HepG2 (cell line): ENCODE measurements around the gene P2RY12.

Source experiments
- ATM ChIP-seq: fragments of 450-650 bp; IDR thresholded peaks from 2 replicates; pipeline ENCODE4 v1.7.1; 2017; ENCODE audit warnings: mild to moderate bottlenecking, borderline replicate concordance
- CHD2 ChIP-seq: IDR thresholded peaks from 2 replicates; pipeline ENCODE4 v1.6.1; 2011; ENCODE audit warnings: low read depth, low read length, improper control_type of control experiment
- KDM5B ChIP-seq: sonication (generic); formaldehyde crosslinking; IDR thresholded peaks from 2 replicates; pipeline ENCODE4 v1.4.0; 2020; ENCODE audit warnings: missing genetic modification reagents, mild to moderate bottlenecking, borderline replicate concordance
- MTF2 ChIP-seq: sonication (generic); formaldehyde crosslinking; IDR thresholded peaks from 2 replicates; pipeline ENCODE4 v1.5.0; 2020; ENCODE audit warnings: missing genetic modification reagents, borderline replicate concordance
- NKX3-1 ChIP-seq: sonication (generic); formaldehyde crosslinking; IDR thresholded peaks from 2 replicates; pipeline ENCODE4 v1.5.0; 2020; ENCODE audit warnings: missing genetic modification reagents
- TMF1 ChIP-seq: sonication (generic); formaldehyde crosslinking; IDR thresholded peaks from 2 replicates; pipeline ENCODE4 v1.8.1; 2022; ENCODE audit warnings: low read depth, missing genetic modification reagents
- ZNF12 ChIP-seq: sonication (generic); formaldehyde crosslinking; IDR thresholded peaks from 2 replicates; pipeline ENCODE4 v1.5.0; 2020; ENCODE audit warnings: missing genetic modification reagents
- TF ChIP-seq, protein P1 (sequence below): sonication (generic); formaldehyde crosslinking; IDR thresholded peaks from 2 replicates; pipeline ENCODE4 v1.8.1; 2023; ENCODE audit warnings: mild to moderate bottlenecking, moderate library complexity, missing genetic modification reagents
- TF ChIP-seq, protein P2 (sequence below): sonication (generic); formaldehyde crosslinking; IDR thresholded peaks from 2 replicates; pipeline ENCODE4 v1.4.0; 2020; ENCODE audit warnings: missing genetic modification reagents
- TF ChIP-seq, protein P3 (sequence below): sonication (generic); formaldehyde crosslinking; IDR thresholded peaks from 2 replicates; pipeline ENCODE4 v1.5.0; 2020; ENCODE audit warnings: missing genetic modification reagents
- TF ChIP-seq, protein P4 (sequence below): sonication (generic); formaldehyde crosslinking; IDR thresholded peaks from 2 replicates; pipeline ENCODE4 v1.4.0; 2020; ENCODE audit warnings: missing genetic modification reagents, mild to moderate bottlenecking, borderline replicate concordance
- TF ChIP-seq, protein P5 (sequence below): sonication (generic); formaldehyde crosslinking; IDR thresholded peaks from 2 replicates; pipeline ENCODE4 v1.4.0; 2020; ENCODE audit warnings: missing genetic modification reagents
- TF ChIP-seq, protein P6 (sequence below): IDR thresholded peaks from 2 replicates; pipeline ENCODE4 v1.6.1; 2016; ENCODE audit warnings: control low read depth
- TF ChIP-seq, protein P7 (sequence below): sonication (generic); formaldehyde crosslinking; IDR thresholded peaks from 2 replicates; pipeline ENCODE4 v1.8.1; 2023; ENCODE audit warnings: mild to moderate bottlenecking, missing genetic modification reagents

DNA sequence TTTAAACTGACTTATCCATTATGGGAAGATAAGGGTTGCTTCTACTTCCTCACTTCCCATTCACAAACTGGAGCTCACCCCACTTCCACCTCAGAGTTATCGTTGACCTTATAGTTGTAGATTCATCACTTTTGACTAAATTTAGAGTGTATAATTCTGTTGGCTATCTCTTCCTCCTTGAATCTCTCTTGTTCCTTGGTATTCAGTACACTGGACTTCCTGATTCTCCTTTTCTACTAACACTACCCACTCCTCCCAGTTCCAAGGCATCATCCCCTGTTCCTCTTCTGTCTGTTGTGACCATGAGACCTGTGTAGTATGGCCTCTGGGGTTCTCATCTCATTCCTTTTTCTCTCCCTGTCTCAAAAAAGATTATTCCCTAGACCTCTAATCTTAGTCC lies 62.0 kb downstream of the P2RY12 start:
- no peak for TF ChIP-seq NKX3-1 (CRISPR knock-in tag)
- TF ChIP-seq MTF2 (CRISPR knock-in tag), result no peak
- TF ChIP-seq, protein P1, sequence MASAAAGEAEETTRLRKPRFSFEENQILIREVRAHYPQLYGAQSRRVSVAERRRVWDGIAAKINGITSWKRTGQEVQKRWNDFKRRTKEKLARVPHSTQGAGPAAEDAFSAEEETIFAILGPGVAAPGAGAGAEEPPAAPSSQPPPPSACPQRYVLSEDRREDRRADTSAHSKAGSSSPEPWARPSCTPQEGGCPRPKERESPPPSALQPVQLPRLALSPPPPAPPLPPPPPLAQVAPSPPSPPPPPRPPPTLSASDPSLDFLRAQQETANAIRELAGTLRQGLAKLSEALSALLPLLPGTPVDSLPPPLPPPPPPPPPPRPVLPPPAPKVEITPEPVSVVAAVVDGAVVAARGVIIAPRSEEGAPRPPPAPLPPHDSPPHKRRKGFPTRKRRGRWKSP (CRISPR knock-in tag), result no peak
- TF ChIP-seq ZNF12 (CRISPR knock-in tag), result no peak
- TF ChIP-seq TMF1 (CRISPR knock-in tag), result no peak
- TF ChIP-seq, protein P2, sequence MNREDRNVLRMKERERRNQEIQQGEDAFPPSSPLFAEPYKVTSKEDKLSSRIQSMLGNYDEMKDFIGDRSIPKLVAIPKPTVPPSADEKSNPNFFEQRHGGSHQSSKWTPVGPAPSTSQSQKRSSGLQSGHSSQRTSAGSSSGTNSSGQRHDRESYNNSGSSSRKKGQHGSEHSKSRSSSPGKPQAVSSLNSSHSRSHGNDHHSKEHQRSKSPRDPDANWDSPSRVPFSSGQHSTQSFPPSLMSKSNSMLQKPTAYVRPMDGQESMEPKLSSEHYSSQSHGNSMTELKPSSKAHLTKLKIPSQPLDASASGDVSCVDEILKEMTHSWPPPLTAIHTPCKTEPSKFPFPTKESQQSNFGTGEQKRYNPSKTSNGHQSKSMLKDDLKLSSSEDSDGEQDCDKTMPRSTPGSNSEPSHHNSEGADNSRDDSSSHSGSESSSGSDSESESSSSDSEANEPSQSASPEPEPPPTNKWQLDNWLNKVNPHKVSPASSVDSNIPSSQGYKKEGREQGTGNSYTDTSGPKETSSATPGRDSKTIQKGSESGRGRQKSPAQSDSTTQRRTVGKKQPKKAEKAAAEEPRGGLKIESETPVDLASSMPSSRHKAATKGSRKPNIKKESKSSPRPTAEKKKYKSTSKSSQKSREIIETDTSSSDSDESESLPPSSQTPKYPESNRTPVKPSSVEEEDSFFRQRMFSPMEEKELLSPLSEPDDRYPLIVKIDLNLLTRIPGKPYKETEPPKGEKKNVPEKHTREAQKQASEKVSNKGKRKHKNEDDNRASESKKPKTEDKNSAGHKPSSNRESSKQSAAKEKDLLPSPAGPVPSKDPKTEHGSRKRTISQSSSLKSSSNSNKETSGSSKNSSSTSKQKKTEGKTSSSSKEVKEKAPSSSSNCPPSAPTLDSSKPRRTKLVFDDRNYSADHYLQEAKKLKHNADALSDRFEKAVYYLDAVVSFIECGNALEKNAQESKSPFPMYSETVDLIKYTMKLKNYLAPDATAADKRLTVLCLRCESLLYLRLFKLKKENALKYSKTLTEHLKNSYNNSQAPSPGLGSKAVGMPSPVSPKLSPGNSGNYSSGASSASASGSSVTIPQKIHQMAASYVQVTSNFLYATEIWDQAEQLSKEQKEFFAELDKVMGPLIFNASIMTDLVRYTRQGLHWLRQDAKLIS, result no peak
- TF ChIP-seq, protein P3, sequence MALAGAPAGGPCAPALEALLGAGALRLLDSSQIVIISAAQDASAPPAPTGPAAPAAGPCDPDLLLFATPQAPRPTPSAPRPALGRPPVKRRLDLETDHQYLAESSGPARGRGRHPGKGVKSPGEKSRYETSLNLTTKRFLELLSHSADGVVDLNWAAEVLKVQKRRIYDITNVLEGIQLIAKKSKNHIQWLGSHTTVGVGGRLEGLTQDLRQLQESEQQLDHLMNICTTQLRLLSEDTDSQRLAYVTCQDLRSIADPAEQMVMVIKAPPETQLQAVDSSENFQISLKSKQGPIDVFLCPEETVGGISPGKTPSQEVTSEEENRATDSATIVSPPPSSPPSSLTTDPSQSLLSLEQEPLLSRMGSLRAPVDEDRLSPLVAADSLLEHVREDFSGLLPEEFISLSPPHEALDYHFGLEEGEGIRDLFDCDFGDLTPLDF (CRISPR knock-in tag), result no peak
- TF ChIP-seq, protein P4, sequence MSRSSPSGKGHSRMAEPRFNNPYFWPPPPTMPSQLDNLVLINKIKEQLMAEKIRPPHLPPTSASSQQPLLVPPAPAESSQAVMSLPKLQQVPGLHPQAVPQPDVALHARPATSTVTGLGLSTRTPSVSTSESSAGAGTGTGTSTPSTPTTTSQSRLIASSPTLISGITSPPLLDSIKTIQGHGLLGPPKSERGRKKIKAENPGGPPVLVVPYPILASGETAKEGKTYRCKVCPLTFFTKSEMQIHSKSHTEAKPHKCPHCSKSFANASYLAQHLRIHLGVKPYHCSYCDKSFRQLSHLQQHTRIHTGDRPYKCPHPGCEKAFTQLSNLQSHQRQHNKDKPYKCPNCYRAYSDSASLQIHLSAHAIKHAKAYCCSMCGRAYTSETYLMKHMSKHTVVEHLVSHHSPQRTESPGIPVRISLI (CRISPR knock-in tag), result no peak
- TF ChIP-seq ATM, result no peak
- no peak for TF ChIP-seq CHD2
- TF ChIP-seq, protein P5, sequence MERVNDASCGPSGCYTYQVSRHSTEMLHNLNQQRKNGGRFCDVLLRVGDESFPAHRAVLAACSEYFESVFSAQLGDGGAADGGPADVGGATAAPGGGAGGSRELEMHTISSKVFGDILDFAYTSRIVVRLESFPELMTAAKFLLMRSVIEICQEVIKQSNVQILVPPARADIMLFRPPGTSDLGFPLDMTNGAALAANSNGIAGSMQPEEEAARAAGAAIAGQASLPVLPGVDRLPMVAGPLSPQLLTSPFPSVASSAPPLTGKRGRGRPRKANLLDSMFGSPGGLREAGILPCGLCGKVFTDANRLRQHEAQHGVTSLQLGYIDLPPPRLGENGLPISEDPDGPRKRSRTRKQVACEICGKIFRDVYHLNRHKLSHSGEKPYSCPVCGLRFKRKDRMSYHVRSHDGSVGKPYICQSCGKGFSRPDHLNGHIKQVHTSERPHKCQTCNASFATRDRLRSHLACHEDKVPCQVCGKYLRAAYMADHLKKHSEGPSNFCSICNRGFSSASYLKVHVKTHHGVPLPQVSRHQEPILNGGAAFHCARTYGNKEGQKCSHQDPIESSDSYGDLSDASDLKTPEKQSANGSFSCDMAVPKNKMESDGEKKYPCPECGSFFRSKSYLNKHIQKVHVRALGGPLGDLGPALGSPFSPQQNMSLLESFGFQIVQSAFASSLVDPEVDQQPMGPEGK (CRISPR knock-in tag), result no peak
- TF ChIP-seq, protein P6, sequence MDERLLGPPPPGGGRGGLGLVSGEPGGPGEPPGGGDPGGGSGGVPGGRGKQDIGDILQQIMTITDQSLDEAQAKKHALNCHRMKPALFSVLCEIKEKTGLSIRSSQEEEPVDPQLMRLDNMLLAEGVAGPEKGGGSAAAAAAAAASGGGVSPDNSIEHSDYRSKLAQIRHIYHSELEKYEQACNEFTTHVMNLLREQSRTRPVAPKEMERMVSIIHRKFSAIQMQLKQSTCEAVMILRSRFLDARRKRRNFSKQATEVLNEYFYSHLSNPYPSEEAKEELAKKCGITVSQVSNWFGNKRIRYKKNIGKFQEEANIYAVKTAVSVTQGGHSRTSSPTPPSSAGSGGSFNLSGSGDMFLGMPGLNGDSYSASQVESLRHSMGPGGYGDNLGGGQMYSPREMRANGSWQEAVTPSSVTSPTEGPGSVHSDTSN, result no peak
- TF ChIP-seq, protein P7, sequence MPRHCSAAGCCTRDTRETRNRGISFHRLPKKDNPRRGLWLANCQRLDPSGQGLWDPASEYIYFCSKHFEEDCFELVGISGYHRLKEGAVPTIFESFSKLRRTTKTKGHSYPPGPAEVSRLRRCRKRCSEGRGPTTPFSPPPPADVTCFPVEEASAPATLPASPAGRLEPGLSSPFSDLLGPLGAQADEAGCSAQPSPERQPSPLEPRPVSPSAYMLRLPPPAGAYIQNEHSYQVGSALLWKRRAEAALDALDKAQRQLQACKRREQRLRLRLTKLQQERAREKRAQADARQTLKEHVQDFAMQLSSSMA (CRISPR knock-in tag), result no peak
- no peak for TF ChIP-seq KDM5B
